ENCODE data around the gene DAAM2. TPM values are rescaled to one million over a fixed set of nuclear protein-coding genes. Genes with fewer than 3 reads are reported as not detected.

The DAAM2 gene
- total and polyA plus RNA-seq, 3 experiments from 2014 or later = not detected

DNA sequence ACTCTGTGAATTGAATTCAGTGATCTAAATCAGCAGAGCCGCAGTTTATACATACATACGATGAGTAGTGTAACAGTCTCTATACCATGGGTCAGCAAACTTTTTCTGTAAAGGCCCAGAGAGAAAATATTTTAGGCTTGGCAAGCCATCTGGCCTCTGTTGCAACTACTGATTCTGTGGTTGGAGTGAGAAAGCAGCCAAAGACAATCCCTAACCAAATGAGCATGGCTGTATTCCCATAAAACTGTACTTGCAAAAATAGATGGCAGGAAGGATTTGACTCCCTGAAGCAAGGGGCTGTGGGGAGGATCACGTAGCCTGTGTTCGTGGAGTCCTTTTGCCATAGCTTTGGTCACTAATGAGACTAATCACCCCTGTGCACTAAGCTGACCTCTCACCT is 160.0 kb downstream of the DAAM2 start:
- H3K9me3 ChIP-seq (ENCODE audit: low read length) = no peaks in the 10 kb centered on the region
- no peak overlapping the region for H3K4me3 ChIP-seq (ENCODE audit: low read length)
- H3K27me3 Mint-ChIP-seq = peaks cover 2 to 3% of the 10 kb centered on the region in 2 donors

GRCh38 chr6:39953076-39953618 is 161.0 kb downstream of the DAAM2 start:
- CTCF ChIA-PET = no interaction called here
- H3K9me3 ChIP-seq (ENCODE audit: low read length) = no peaks in the 10 kb centered on the region
- H3K27ac ChIP-seq (ENCODE audit: low read depth, low read length) = no peak overlapping the region
- POLR2A ChIA-PET = no interaction called here
- no peak overlapping the region for H3K4me3 ChIP-seq (ENCODE audit: low read length)
- H3K4me1 Mint-ChIP-seq = no peaks in the 10 kb centered on the region
- H3K27ac Mint-ChIP-seq = no peak overlapping the region
- H3K9me3 Mint-ChIP-seq = peaks cover 0 to 8% (median 0%) of the 10 kb centered on the region in 5 donors
- no peaks in the 10 kb centered on the region for H3K36me3 ChIP-seq (ENCODE audit: insufficient read depth, low read length)
- H3K4me1 ChIP-seq (ENCODE audit: insufficient read depth, low read length) = no peaks in the 10 kb centered on the region
- no peak overlapping the region for H3K4me3 Mint-ChIP-seq
- H3K27me3 ChIP-seq (ENCODE audit: insufficient read depth, low read length, poor library complexity, severe bottlenecking) = no peaks in the 10 kb centered on the region
- H3K27me3 Mint-ChIP-seq = peaks cover 0 to 2% of the 10 kb centered on the region in 2 donors
- H3K36me3 Mint-ChIP-seq = no peaks in the 10 kb centered on the region
- DNase-seq = no peak

More for the DNA sequence above, 160.0 kb downstream of the DAAM2 start:
- DNase-seq = no peak
- H3K27ac ChIP-seq (ENCODE audit: low read depth, low read length) = no peak overlapping the region
- H3K4me3 Mint-ChIP-seq = no peak overlapping the region
- no peaks in the 10 kb centered on the region for H3K4me1 Mint-ChIP-seq
- H3K36me3 ChIP-seq (ENCODE audit: insufficient read depth, low read length) = no peaks in the 10 kb centered on the region
- no peaks in the 10 kb centered on the region for H3K36me3 Mint-ChIP-seq
- ChIA-PET POLR2A (no interaction called here), CTCF (no interaction called here)
- H3K27me3 ChIP-seq (ENCODE audit: insufficient read depth, low read length, poor library complexity, severe bottlenecking) = no peaks in the 10 kb centered on the region
- H3K4me1 ChIP-seq (ENCODE audit: insufficient read depth, low read length) = no peaks in the 10 kb centered on the region
- peaks cover 0 to 8% (median 0%) of the 10 kb centered on the region in 5 donors for H3K9me3 Mint-ChIP-seq
- no peak overlapping the region for H3K27ac Mint-ChIP-seq

Other genes with a start within 250 kb of the DAAM2 start
- under 1 TPM in 1 of 2 experiments, not detected in 1; 0.22 TPM for gene KIF6, start 67.0 kb upstream of the DAAM2 start, total RNA-seq
- 0.22 TPM for gene KIF6, start 67.0 kb upstream of the DAAM2 start, polyA plus RNA-seq
- under 1 TPM; 0.77 to 0.78 TPM for gene MOCS1, start 142.1 kb downstream of the DAAM2 start, total RNA-seq
- gene MOCS1, start 142.1 kb downstream of the DAAM2 start, polyA plus RNA-seq = 0.53 TPM

All from CD8-positive, alpha-beta memory T cell (primary cell).